CMK (cell line): ENCODE measurements around the gene ST3GAL5.
"Not testable (repeated sequence)": the region's sequence is repeated elsewhere in the genome, so short reads cannot be mapped to it uniquely, and the experiment has no call there.

ENCODE experiments used
- DNase-seq: peaks from one replicate; pipeline ENCODE4 v3.0.0-alpha.2; 2010; ENCODE audit warnings: low read depth

Gene ST3GAL5

GRCh38 chr2:85888684-85889626, at the start of gene ST3GAL5:
TSS of gene ST3GAL5 (minus strand) at chr2:85888990. CDS start at chr2:85888905, 85 bp downstream.
- peak; percentile 80 for DNase-seq

- DNase-seq: no peak
Observed at GRCh38 chr2:85938456-85938855, 49.7 kb upstream of the ST3GAL5 start.

DNA sequence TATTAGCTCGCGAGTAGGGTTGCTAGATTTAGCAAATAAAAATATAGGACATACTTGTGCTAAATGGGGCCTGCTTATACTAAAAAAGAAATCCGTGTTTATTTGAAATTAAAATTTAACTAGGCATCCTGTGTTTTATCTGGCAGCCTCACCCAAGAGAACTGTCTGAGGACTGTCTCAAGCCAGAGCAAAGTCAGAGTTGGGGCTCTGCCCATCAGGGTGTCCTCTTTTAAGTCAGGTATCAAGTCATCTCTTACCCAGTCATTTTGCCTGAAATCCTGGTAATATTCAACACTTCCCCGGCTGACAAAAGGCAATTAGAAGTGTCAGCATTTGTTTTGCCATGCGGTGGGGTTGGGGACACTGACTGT, 48.3 kb upstream of the ST3GAL5 start:
- DNase-seq: no peak

- no peak for DNase-seq
Observed at GRCh38 chr2:85936421-85937068, 47.8 kb upstream of the ST3GAL5 start.

GRCh38 chr2:85935746-85936208, 47.0 kb upstream of the ST3GAL5 start:
- DNase-seq: no peak

DNA sequence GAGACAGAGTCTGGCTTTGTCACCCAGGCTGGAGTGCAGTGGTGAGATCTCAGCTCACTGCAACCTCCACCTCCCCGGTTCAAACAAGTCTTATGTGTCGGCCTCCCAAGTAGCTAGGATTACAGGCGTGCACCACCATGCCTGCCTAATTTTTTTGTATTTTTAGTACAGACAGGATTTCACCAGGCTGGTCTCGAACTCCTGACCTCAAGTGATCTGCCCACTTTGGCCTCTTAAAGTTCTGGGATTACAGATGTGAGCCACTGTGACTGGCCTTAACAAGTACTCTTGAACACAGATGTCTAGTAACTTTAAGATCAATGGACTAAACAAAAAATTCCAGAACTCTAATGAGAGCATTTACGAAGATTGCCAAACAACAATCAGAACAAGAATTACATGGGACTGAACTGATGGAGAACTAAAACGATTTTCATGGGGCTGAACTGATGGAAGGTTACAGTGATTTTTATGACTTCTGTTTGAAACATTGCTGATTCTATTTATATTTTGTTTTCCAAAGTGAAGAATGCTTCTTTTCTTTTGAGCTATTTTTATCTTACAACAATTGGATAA, 46.5 kb upstream of the ST3GAL5 start:
- no peak for DNase-seq

GRCh38 chr2:85933753-85934594, 45.2 kb upstream of the ST3GAL5 start:
- peak; percentile 89 for DNase-seq

DNA sequence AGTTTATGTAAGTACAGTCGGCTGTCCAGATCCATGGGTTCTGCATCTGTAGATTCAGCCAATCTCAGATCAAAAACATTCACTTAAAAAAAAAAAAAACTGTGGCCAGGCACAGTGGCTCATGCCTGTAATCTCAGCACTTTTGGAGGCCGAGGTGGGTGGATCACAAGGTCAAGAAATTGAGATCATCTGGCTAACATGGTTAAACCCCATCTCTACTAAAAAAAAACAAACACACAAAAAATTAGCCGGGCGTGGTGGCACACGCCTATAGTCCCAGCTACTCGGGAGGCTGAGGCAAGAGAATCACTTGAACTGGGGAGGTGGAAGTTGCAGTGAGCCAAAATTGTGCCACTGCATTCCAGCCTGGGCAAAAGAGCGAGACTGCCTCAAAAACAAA, 42.4 kb upstream of the ST3GAL5 start:
- DNase-seq: not testable (repeated sequence)

DNA sequence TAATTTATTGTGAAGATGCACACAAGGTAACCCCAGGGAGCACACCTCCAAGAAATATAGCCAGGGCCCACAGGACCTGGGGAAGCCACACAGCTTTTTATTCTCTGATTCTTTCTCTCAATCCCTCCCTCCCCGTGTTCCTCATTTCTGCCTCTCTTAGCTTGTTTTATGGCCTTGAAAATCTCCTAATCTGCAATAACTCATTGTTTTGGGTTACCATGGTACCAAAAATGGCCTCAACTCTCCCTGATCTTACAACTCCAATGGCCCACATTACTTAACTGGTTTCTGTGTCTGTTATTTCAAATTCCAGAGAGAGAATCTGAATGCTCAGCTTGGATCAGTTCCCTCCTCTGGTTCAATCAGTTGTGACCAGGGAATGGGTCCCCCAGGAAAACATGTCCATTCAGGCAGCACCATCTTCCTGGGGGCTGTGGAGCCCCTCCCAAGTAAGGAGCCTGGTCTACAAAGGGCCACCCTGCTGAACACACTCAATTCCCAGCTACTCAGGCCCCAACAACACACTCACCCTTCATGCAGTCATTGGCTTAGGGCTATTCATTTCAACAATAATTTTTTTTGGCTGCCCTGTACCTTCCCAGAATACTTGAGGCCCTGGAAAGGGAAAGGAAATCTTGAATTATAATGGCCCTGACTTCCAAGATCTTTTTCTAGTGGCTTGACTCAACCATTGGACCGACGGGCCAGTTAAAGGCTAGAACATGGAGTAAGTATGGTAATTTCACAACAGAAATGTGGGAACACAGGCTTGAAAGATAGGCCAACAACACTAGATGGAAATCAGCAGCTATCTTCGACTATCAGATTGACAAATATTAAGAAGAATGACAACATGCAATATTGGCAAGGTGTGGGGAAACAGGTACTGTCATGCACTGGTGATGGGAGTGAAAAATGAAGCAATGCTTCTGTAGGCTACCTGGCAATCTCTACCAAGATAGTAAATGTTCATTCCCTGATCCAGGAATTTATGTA, 41.6 kb upstream of the ST3GAL5 start:
- no peak for DNase-seq

DNA sequence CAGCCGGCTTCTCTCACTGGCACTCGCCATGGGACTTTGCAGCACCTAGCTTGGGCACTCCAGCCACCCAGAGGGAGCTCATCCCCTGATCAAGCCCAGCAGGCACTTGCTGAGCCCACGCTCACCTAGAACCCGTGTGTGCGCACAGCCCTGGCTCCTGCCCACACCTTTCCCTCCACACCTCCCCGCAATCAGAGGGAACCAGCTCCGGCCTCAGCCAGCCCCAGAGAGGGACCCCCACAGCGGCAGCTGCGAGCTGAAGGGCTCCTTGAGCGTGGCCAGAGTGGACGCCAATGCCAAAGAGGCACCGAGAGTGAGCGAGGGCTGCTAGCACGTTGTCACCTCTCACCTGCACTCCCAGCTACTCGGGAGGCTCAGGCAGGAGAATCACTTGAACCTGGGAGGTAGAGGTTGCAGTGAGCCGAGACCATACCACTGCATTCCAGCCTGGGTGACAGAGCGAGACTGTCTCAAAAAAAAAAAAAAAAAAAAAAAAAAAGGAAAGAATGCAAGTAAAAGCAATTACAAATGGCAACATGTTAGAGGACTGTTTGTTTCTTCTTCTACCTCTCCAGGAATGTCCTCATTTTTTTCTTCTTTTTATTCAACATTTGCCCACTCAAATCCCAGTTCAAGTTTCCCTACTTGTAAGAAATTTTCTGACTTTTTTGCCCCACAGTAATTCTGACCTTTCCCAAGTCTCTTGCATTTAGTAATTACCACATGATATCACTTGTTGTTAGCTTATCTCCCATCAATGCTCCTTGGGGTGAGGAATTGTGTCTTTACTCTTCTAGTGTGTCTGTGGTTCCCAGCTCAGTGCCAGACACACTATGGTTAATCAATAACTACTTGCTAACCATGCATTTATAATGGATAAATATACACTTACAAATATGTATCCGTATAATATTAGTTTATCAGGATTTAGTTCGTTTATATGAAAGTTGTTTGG, 40.6 kb upstream of the ST3GAL5 start:
- no peak for DNase-seq

DNA sequence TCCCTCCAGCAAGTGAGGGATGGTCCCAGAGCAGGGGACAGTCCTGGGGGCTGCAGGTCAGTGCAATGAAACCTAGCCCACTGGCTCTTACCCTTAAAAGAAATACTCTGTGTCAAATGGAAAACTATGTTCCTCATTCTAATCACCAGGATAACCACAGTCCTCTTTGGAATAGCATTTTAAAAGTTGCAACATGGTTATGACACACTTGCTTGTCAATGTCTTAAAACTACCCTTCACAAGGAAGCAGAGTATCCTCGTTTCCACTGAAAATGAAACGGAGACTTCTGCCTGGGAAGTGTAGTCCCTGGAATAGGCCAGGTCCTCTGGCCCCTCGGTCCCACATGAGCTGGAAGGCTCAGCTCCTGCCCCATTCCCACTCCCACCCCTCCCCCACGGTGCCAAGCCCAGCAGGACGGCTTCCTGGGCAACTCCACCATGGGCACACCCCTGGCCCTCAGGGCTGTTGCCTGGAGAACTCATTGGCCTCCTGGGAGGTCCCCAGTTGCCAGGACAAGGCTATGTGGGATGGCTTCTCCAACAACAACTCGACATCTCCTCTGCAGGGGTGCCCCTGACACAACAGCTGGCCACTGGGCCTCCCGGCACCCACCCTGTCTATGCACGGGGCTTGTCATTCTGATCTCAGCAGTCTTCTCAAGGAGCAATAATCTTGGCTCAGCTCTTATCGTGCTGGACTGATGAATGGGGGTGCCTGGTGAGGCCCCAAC, 38.3 kb upstream of the ST3GAL5 start:
- DNase-seq: no peak

DNA sequence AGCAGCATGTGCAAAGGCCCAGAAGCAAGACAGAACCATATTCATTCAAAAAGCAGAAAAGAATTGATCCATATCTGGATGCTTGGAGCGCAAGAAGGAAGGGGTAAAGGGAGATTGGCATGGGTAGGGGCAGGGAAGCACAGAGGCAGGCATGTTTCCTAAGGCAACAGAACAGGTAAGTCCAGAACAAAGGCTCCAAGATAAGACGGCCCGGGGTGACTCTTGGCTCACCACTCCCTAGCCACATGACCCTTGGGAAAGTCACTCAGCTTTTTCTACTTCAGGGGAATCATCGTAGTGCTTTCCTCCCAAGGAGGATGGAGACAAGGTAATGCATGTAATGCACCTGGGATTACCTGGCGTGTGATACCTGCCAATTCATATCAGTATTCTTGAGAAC, 37.7 kb upstream of the ST3GAL5 start:
- no peak for DNase-seq

DNA sequence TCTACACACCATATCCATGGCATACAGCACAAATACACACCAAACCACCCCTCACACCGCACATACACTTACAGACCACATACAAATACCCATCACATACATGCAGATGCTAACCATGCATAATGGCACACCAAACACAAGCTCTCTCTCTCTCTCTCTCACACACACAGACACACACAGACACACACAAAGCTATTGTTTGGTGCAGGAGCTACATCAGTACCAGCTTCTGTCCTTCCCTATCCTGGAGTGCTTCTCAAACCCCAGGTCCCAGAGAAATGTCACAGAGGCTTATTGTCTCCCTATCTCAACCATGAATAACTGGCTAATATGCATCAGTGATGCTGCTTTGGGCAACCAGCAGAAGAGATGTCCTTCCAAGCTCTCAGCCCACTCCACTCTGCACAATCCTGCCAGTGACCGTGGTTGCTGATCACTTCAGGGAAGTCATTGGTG, 36.5 kb upstream of the ST3GAL5 start:
- no peak for DNase-seq

DNA sequence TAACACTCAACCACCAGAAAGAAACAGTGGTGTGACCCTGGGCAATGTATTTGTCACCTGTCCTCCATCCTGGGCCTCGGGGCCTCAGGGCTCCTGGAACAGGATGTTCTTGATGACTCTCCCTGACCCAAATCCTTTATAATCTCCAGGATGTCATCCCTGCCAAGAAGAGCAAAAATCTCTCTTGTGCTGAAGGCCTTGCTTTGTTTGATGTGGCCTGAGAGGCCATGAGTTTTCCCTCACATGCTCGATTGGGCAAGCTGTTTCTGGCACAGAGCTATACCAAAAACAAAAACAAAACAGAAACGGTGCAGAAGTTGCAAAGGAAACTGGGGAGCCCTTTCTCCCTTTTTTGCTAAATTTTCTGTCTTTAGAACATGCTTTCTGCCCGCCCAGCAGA, 35.7 kb upstream of the ST3GAL5 start:
- no peak for DNase-seq

GRCh38 chr2:85922199-85922598, 33.4 kb upstream of the ST3GAL5 start:
- DNase-seq: no peak

GRCh38 chr2:85921659-85922058, 32.9 kb upstream of the ST3GAL5 start:
- DNase-seq: peak; percentile 24

GRCh38 chr2:85920810-85921545, 32.2 kb upstream of the ST3GAL5 start:
- no peak for DNase-seq
